Measurements from ENCODE around the gene NGEF.

Gene NGEF

DNA sequence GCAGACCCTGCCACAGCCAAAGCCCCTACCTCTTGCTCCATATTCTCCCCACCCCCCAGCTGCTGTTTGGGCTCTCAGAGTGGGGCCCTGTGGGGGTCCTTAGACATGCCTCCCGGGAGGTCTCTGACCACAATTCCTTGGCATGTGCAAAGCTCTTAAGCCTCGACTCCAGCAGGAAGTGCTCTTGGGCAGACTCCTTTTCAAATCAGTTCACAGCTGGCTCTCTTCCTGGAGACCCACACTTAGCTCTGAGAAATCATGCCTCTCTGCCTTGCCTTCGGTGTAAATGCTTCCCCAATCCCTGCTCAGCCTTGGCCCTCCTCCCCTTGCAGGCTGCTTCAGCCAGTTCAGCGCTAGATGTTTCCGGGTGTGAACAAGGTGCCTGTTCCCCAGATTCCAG lies 46.9 kb downstream of the NGEF start:
- no peak for DNase-seq

DNA sequence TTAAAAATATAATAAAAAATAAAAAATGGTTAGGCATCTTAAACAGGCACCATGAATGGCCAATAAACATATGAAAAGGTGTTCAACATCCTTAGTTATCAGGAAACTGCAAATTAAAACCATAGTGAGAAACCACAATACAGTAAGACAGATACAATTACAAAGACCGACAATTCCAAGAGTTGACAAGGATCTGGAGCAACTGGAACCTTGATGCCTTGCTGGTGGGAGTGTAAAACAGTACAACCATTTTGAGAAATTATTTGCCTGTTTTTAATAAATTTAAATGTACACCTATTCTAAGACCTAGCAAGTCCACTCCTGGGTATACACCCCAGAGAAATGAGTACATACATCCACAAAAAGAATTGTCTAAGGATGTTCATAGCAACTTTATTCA lies 49.1 kb downstream of the NGEF start:
- DNase-seq = no peak

DNA sequence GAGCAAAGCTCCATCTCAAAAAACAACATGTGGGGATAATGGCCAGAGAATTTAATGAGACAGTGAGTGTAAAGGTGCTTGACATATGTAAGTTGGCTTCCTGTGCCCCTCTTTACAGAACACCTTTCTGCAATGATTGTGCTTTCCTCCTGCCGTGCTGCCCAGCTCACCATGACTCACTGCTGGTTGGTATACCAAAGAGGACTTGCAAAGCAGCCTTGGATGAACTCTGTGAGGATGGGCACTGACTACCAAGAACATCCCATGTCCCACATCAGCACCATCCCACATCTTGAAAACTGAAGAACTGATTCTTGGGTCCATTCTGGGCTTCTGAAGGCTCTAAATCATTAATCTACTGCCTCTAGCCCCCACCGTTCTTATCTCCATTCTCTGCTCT lies 52.2 kb downstream of the NGEF start:
- no peak for DNase-seq

DNA sequence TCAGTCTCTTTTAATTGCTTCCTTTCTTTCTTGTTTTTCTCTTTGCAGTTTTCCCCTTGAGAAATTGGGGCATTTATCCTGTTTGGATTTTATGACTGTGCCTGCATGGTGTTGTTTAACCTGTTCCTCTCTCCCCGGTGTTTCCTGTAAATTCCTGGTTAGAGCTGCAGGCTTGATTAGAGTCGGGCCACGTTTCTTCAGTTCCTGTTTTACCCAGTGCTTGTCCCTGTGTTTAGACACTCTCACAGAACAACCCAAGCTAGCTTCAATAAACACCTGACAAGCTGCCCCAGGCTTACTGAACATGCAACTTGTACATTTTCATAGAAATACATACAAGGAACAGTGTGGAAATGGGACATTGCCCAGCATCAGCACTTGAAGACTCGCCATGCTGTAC lies 53.9 kb downstream of the NGEF start:
- DNase-seq = no peak

DNA sequence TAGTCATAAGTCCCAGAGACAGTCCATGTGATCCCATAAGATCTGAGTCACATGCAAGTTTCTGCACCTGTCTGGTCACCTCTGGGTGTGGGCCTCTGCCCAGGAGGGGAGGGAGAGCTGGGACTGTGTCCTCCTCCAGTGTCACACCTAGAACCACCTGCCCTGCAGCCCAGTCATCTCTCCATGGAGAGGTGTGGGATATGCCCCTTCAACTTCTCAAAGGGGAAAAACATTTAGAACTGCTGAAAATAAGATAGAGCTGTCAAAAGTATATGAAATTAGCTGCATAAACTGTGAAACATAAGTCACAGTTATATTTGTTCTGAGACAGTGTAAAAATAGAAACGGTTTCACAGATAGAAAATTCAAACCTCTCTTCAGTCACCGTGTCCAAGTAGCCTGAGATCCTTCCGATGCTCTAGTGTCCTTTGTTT lies 55.4 kb downstream of the NGEF start:
- DNase-seq = no peak

GRCh38 chr2:232955856-232956255 lies 57.2 kb downstream of the NGEF start:
- no peak for DNase-seq

DNA sequence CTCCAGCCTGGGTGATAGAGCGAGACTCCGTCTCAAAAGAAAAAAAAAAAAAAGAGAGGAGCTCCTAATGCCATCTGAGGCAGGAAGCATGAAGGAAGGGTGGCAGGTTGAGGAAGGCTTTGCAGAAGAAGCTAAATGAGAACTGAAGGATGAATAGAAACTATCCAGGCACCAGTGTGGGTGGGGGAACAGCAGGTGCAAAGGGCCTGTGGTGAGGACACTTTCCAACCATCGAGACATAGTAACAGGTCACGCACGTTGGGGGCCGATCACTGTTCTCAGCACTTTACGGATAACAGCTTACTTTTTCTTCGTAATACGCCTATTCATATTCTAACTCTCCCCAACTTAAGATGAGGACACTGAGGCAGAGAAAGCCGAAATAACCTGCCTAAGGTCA lies 58.4 kb downstream of the NGEF start:
- no peak for DNase-seq

- no peak for DNase-seq
These were observed 61.2 kb downstream of the NGEF start for GRCh38 chr2:232951891-232952290.

- DNase-seq = no peak
These were observed 61.9 kb downstream of the NGEF start for GRCh38 chr2:232951181-232951580.

GRCh38 chr2:232950751-232951150 lies 62.3 kb downstream of the NGEF start:
- no peak for DNase-seq

DNA sequence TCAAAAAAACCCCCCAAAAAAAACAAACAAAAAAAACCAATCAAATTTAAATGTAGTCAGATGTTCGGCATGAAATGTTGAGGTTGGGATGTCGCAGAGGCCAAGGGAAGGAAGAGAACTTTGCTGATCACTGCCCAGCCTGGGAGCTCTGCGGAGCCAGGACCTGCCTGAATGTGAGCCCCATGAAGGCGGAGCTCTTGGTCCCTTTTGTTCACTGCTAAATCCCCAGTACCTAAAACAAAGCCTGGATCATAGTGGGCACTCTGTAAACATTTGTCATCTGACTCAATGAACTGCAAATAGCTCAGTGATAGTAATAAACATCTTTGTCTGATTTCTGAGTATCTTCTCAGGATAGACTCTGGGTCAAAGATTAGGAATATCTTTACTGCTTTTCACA lies 64.0 kb downstream of the NGEF start:
- DNase-seq = no peak

- no peak for DNase-seq
These were observed 70.2 kb downstream of the NGEF start for GRCh38 chr2:232942831-232943230.

DNA sequence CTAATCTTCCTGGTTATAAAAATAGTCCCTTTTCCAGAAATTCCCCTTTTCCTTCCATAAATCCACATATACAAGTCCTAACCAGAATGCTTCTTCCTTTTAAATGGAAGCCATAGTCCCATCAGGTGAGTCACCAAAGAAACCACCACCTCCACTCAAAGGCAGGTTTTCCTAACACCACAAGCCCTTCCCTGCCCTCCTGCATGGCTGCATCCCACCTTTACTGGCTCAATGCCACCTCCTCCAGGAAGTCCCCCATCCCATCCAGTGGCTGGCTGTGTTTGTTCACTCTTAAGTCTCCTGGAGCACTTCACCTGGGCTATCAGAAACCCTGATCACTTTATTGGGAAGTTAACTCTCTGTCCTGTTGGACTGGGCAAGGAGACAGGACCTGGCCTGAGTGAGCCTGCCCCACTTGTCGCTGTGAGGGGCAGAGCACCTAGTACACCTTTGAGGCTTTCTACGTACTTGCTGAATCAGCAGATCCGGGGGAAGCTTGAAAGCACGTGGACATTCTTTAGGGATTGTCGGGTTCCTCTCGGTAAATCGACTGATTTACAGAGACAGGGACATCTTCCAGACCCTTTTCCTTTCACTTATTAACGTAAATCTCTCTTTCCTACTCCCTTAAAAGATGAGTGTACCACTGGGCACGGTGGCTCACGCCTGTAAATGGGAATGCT lies 71.0 kb downstream of the NGEF start:
- no peak for DNase-seq

DNA sequence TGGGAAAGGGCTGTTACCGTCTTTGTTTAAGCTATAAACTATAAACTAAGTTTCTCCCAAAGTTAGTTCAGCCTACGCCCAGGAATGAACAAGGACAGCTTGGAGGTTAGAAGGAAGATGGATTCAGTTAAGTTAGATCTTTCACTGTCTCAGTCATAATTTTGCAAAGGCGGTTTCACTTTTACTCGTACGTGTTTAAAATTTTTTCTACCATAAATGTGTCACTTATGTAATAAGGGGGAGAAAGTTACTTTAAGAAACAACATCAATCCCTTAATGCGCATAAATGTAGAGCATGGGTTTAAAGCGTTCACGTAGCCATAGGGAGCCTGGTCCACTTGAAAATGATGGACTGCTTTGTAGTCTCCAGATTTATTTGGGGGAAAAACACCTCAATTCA lies 71.7 kb downstream of the NGEF start:
- no peak for DNase-seq

- DNase-seq = no peak
These were observed 72.3 kb downstream of the NGEF start for GRCh38 chr2:232940724-232941123.

- no peak for DNase-seq
These were observed 75.7 kb downstream of the NGEF start for GRCh38 chr2:232937278-232937906.

DNA sequence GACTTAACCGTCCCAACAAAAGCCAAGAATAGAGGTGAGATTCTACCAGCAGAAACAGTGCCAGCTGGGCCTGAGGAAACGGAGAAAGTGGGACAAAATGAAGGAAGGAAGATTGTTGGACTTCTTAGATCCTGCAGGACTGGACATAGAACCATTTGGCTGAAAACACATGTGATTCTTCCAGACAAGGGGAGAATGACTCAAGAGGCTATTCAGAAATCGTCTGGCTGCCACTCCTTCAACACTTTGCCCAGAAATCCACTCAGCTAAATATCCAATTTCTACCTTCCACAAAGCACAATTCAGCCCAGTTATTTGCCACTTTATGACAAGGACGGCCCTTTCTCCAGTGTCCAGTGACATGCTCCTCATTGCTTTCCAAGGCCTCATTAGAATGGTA lies 81.4 kb downstream of the NGEF start:
- DNase-seq = no peak

DNA sequence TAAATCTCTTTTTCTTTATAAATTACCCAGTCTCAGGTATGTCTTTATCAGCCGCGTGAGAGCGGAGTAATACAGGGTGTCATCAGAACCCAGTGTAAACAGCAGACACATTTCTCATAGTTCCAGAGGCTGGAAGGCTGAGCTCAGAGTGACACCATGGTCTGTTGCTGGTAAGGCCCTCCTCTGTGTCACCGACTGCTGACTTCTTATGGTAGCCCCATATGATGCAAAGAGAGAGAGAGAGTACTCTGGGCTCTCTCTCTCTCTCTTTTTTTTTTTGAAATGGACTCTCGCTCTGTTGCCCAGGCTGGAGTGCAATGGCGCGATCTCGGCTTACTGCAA lies 83.0 kb downstream of the NGEF start:
- DNase-seq = no peak

- no peak for DNase-seq
These were observed 83.6 kb downstream of the NGEF start for GRCh38 chr2:232929303-232930058.

- no peak for DNase-seq
These were observed 84.3 kb downstream of the NGEF start for GRCh38 chr2:232928551-232929302.

GRCh38 chr2:232927793-232928550 lies 85.1 kb downstream of the NGEF start:
- no peak for DNase-seq

DNA sequence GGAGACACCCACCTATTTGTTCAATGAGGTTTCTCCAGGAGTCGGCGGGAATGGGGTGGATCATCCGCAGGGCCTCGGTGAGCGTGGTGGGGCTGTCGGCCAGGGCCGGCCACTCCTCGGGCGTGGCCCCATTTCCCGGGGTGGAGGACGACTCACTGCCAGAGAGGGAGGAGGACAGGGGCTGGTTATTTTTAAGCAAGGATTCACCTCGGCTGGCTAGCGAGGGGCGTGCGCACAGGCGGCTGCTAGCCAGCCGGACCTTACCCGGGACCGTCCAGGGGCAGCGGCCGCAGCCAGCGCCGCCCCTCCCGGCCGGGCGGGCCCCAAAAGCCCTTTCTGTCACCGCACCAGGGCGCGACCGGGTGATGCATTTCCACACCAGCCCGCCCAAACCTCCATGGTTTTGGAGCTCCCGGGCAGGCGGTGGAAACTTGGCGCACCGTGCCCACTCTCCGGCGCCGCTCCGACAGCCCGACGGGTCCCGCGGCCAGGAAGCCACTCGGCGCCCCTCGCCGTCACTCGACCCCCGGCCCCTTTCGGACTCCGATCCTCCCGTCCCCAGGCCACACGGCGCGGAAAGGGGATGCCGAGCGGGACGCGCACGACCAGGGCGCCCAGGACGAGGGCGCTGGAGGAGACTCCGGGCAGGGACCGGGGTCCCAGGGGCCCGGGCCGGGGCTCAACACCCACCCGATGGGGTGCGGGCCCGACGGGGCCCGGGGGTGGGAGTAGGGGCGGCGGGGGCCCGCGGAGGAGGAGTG lies 85.8 kb downstream of the NGEF start:
- no peak for DNase-seq

All from Kasumi-1 (cell line).